ENCODE data around the gene ZNF280A. TPM values are rescaled to one million over a fixed set of nuclear protein-coding genes. Genes with fewer than 3 reads are reported as not detected.
A peak's percentile ranks its signal among the peaks of the same experiment; 100 is the strongest.
"Not testable (repeated sequence)": the region's sequence is repeated elsewhere in the genome, so short reads cannot be mapped to it uniquely, and the experiment has no call there.

Gene ZNF280A
- total RNA-seq, 1 experiment from 2014 or later, result 0.22 TPM

DNA sequence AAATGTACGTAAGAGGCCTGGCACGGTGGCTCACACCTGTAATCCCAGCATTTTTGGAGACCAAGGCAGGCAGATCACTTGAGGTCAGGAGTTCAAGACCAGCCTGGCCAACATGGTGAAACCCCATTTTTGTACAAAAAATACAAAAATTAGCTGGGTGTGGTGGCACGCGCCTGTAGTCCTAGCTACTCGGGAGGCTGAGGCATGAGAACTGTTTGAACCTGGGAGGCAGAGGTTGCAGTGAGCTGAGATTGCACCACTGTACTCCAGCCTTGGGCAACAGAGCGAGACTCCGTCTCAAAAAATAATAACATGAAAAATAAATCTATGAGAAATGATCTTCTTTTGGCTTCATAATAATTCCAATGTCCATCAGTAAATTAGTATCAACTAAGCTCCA is 9.2 kb downstream of the ZNF280A start:
- CTCF ChIA-PET, result interaction anchor here (1.1 kb wide), 1 partner anchor 9 kb away, joined by 6 read pairs; the partner anchor contains the start of gene ZNF280A
- ATAC-seq, POLR2A ChIA-PET: not testable (repeated sequence)

DNA sequence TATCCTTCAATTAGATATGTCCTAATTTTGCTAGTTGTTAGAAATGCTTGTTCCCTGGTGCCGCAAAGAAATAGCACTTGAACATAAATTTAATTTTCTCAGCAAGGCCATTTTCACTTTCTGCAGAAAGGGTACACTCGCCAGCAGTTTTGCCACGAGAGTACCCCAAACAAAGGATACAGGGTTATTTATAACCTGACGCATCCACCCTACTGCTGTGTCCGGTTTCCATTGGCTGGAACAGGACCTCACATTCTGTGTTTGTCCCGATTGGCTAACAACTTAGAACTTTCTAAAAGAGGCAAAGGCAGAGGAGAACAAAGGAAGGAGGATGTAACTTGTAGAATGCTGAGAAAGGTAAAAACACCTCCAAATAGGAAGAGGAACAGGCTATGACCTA is 10.2 kb downstream of the ZNF280A start:
- H3K4me1 Mint-ChIP-seq; DNase-seq (ENCODE audit: low spot score); H3K27ac Mint-ChIP-seq; POLR2A ChIA-PET; ATAC-seq; H3K4me3 Mint-ChIP-seq: not testable (repeated sequence)
- Mint-ChIP-seq H3K9me3 (peaks cover 17% of the 10 kb centered on the region), H3K27me3 (ENCODE audit: low read depth) (peaks cover 81% of the 10 kb centered on the region), H3K36me3 (peaks cover 27% of the 10 kb centered on the region)
- CTCF ChIA-PET, result interaction anchor here (1.7 to 1.9 kb wide), 3 partner anchors 12 to 67 kb away, joined by 6 to 9 read pairs (median 8); no protein-coding TSS in a partner anchor

More for the DNA sequence above, 9.2 kb downstream of the ZNF280A start:
- H3K4me3 Mint-ChIP-seq; H3K4me1 Mint-ChIP-seq; DNase-seq (ENCODE audit: low spot score); H3K27ac Mint-ChIP-seq: not testable (repeated sequence)
- H3K27me3 Mint-ChIP-seq (ENCODE audit: low read depth), result peaks cover 88% of the 10 kb centered on the region
- H3K9me3 Mint-ChIP-seq, result peaks cover 22% of the 10 kb centered on the region
- H3K36me3 Mint-ChIP-seq, result peaks cover 23% of the 10 kb centered on the region

DNA sequence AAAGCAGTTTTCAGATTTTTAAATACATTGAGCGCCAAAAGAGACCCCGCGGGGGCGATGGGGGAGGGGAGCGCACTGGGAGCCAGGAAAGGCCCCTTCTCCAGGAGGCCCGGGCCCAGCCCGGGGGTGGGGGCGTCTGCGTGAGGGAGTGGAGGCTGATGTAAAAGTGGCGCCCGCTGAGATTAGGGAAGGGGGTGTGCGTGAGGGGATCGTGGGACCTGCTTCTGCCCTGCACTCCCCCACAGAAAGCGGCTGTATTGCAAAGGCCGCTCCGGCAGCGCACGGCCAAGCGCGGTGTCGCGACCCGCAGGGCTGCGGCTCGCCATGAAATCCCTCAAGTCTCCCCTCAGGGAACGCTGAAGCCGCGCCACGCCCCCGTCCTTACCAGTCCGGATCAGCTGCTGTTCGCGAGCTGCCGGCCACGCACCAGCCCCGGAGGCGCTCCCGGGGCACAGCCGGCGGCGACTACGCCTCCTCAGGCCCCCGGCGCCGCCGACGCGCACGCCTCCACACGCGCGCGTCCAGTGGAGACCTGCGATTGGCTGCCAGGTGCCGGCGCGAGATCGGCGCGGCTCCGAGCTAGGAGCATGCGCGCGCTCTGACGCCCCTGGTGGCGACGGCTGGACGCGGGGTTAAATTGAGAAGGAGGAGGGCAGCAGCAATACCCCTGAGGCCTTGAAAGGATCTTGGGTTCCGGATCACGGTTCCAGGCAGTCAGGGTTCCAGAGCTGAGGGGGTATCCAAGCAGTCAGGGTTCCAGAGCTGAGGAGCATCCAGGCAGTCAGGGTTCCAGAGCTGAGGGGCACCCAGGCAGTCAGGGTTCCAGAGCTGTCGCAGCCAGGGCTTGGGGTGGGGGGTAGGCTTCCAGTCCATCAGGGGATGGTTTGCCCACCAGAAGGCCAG is 11.5 kb downstream of the ZNF280A start, which contains the start of gene ZNF280B:
TSS of gene ZNF280B (minus strand) at position 469 of the 903 bp plus-strand sequence. CDS start 19,344 bp downstream, outside the sequence.
- Mint-ChIP-seq H3K4me3 (peak within 1 kb of the TSS; percentile 77), H3K4me1 (peaks cover 8% of the 10 kb centered on the region), H3K36me3 (peaks cover 40% of the 10 kb centered on the region), H3K27me3 (ENCODE audit: low read depth) (peaks cover 69% of the 10 kb centered on the region), H3K9me3 (peaks cover 17% of the 10 kb centered on the region), H3K27ac (no peak within 1 kb of the TSS)
- POLR2A ChIA-PET, result interaction anchor here (1.0 kb wide), 1 partner anchor 12 kb away, joined by 5 read pairs; the partner anchor contains the start of gene ZNF280A
- CTCF ChIA-PET, result interaction anchor here (0.7 to 2.2 kb wide), 24 partner anchors 8 to 375 kb away, joined by 3 to 17 read pairs (median 4); partner anchors contain the start of genes PRAME and ZNF280A
- ATAC-seq, result peak; percentile 98
- peak; percentile 89 for DNase-seq (ENCODE audit: low spot score)
- peak; percentile 39; the same call in 1 of the 2 replicates for TF ChIP-seq GABPB1 (CRISPR knock-in tag; IDR thresholded peaks at IDR 0.05)
- peak; percentile 58 for TF ChIP-seq FOXK1 (CRISPR knock-in tag; IDR thresholded peaks at IDR 0.05)
- TF ChIP-seq, protein P1, sequence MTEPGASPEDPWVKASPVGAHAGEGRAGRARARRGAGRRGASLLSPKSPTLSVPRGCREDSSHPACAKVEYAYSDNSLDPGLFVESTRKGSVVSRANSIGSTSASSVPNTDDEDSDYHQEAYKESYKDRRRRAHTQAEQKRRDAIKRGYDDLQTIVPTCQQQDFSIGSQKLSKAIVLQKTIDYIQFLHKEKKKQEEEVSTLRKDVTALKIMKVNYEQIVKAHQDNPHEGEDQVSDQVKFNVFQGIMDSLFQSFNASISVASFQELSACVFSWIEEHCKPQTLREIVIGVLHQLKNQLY (CRISPR knock-in tag; IDR thresholded peaks at IDR 0.05), result 0 out of 2 replicates have a peak, but pooled peaks have one; percentile 18
- TF ChIP-seq, protein P2, sequence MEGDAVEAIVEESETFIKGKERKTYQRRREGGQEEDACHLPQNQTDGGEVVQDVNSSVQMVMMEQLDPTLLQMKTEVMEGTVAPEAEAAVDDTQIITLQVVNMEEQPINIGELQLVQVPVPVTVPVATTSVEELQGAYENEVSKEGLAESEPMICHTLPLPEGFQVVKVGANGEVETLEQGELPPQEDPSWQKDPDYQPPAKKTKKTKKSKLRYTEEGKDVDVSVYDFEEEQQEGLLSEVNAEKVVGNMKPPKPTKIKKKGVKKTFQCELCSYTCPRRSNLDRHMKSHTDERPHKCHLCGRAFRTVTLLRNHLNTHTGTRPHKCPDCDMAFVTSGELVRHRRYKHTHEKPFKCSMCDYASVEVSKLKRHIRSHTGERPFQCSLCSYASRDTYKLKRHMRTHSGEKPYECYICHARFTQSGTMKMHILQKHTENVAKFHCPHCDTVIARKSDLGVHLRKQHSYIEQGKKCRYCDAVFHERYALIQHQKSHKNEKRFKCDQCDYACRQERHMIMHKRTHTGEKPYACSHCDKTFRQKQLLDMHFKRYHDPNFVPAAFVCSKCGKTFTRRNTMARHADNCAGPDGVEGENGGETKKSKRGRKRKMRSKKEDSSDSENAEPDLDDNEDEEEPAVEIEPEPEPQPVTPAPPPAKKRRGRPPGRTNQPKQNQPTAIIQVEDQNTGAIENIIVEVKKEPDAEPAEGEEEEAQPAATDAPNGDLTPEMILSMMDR (IDR thresholded peaks at IDR 0.05), result peak; percentile 38; the same call in 1 of the 2 replicates
- TF ChIP-seq, protein P3, sequence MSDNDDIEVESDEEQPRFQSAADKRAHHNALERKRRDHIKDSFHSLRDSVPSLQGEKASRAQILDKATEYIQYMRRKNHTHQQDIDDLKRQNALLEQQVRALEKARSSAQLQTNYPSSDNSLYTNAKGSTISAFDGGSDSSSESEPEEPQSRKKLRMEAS (CRISPR knock-in tag; IDR thresholded peaks at IDR 0.05), result peak; percentile 84
- TF ChIP-seq SMAD3 (CRISPR knock-in tag; IDR thresholded peaks at IDR 0.05; ENCODE audit: borderline replicate concordance), result no peak
- TF ChIP-seq ZNF423 (CRISPR knock-in tag; IDR thresholded peaks at IDR 0.05), result no peak
- 0 out of 2 replicates have a peak, but pooled peaks have one; percentile 40 for TF ChIP-seq JUN (CRISPR knock-in tag; IDR thresholded peaks at IDR 0.05)
- peak; percentile 57; the same call in 1 of the 2 replicates for TF ChIP-seq MYBL2 (CRISPR knock-in tag; IDR thresholded peaks at IDR 0.05)
- no peak for TF ChIP-seq ETV6 (CRISPR knock-in tag; IDR thresholded peaks at IDR 0.05)
- TF ChIP-seq, protein P4, sequence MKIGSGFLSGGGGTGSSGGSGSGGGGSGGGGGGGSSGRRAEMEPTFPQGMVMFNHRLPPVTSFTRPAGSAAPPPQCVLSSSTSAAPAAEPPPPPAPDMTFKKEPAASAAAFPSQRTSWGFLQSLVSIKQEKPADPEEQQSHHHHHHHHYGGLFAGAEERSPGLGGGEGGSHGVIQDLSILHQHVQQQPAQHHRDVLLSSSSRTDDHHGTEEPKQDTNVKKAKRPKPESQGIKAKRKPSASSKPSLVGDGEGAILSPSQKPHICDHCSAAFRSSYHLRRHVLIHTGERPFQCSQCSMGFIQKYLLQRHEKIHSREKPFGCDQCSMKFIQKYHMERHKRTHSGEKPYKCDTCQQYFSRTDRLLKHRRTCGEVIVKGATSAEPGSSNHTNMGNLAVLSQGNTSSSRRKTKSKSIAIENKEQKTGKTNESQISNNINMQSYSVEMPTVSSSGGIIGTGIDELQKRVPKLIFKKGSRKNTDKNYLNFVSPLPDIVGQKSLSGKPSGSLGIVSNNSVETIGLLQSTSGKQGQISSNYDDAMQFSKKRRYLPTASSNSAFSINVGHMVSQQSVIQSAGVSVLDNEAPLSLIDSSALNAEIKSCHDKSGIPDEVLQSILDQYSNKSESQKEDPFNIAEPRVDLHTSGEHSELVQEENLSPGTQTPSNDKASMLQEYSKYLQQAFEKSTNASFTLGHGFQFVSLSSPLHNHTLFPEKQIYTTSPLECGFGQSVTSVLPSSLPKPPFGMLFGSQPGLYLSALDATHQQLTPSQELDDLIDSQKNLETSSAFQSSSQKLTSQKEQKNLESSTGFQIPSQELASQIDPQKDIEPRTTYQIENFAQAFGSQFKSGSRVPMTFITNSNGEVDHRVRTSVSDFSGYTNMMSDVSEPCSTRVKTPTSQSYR (CRISPR knock-in tag; IDR thresholded peaks at IDR 0.05), result 0 out of 2 replicates have a peak, but pooled peaks have one; percentile 12
- 0 out of 2 replicates have a peak, but pooled peaks have one; percentile 10 for TF ChIP-seq OVOL2 (CRISPR knock-in tag; IDR thresholded peaks at IDR 0.05; ENCODE audit: borderline replicate concordance)
- TF ChIP-seq ELF4 (CRISPR knock-in tag; IDR thresholded peaks at IDR 0.05; ENCODE audit: low read depth), result peak; percentile 28; the same call in 1 of the 2 replicates
- TF ChIP-seq ZNF232 (CRISPR knock-in tag; IDR thresholded peaks at IDR 0.05), result peak; percentile 59; the same call in 1 of the 2 replicates
- TF ChIP-seq SP1 (CRISPR knock-in tag; conservative IDR thresholded peaks at IDR 0.05), result peak; percentile 52
- peak; percentile 74; the same call in 1 of the 2 replicates for TF ChIP-seq CREM (CRISPR knock-in tag; IDR thresholded peaks at IDR 0.05)
- TF ChIP-seq, protein P5, sequence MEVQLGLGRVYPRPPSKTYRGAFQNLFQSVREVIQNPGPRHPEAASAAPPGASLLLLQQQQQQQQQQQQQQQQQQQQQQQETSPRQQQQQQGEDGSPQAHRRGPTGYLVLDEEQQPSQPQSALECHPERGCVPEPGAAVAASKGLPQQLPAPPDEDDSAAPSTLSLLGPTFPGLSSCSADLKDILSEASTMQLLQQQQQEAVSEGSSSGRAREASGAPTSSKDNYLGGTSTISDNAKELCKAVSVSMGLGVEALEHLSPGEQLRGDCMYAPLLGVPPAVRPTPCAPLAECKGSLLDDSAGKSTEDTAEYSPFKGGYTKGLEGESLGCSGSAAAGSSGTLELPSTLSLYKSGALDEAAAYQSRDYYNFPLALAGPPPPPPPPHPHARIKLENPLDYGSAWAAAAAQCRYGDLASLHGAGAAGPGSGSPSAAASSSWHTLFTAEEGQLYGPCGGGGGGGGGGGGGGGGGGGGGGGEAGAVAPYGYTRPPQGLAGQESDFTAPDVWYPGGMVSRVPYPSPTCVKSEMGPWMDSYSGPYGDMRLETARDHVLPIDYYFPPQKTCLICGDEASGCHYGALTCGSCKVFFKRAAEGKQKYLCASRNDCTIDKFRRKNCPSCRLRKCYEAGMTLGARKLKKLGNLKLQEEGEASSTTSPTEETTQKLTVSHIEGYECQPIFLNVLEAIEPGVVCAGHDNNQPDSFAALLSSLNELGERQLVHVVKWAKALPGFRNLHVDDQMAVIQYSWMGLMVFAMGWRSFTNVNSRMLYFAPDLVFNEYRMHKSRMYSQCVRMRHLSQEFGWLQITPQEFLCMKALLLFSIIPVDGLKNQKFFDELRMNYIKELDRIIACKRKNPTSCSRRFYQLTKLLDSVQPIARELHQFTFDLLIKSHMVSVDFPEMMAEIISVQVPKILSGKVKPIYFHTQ (CRISPR knock-in tag; IDR thresholded peaks at IDR 0.05), result no peak
- TF ChIP-seq, protein P6, sequence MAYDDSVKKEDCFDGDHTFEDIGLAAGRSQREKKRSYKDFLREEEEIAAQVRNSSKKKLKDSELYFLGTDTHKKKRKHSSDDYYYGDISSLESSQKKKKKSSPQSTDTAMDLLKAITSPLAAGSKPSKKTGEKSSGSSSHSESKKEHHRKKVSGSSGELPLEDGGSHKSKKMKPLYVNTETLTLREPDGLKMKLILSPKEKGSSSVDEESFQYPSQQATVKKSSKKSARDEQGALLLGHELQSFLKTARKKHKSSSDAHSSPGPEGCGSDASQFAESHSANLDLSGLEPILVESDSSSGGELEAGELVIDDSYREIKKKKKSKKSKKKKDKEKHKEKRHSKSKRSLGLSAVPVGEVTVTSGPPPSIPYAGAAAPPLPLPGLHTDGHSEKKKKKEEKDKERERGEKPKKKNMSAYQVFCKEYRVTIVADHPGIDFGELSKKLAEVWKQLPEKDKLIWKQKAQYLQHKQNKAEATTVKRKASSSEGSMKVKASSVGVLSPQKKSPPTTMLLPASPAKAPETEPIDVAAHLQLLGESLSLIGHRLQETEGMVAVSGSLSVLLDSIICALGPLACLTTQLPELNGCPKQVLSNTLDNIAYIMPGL (CRISPR knock-in tag; IDR thresholded peaks at IDR 0.05), result peak; percentile 94
